HG03039 (cell line): ENCODE results near the gene TARBP2.

Experiments used
- ATAC-seq: cut with Tn5 transposase; IDR thresholded peaks from one replicate; pipeline ENCODE4 v1.9.1; 2021; ENCODE audit warnings: mild to moderate bottlenecking, moderate library complexity; ENCODE audit not compliant: unreplicated experiment

The TARBP2 gene

GRCh38 chr12:53551889-53552291, 50.8 kb downstream of the TARBP2 start:
- ATAC-seq = no peak

DNA sequence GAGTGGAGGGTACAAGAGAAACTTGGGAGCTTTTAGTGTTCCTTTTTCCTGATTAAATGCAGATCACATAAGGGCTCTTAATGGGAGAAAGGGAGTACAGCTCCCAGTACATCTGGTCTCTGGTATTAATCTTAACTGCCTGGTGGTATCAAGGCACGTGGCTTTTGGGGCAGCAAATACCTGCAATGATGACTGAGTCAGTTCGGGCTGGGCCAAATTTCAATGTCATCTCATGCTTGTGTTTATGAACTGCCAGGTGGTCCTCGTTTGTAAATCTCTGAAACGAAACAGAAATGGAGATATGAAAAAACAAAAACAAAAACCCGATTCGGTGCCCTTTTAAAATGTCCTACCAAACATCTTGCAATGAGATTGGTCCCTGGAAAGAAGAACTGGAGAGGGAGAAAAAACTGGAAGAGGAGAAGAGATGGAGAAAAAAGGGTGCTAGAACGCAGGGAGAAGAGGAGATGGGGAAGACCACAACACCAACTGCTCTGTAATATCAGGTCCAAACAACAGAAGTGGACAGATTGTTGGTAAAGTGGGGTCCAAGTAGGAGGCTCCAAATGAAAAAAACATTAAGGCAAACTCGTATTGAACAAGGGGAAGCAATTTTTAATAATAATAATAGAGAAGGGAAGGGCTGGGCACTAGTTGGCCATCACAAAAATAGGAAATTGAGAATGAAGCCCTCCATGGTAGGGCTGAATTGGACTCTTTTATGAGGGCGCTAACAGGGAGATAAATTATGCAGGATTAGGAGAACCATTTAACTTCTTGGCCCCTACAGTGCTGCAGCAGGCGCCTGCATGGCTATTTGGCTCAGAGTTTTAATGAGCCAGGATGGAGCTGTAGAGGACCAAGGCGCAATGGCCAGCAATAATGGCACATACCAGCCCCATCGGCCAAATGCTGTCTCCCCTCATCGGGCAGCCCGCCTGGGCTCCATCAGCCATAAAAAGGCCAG, 51.6 kb downstream of the TARBP2 start:
- ATAC-seq = no peak
